Activated CD4-positive, alpha-beta T cell treated with anti-CD3 and anti-CD28 coated beads, Interleukin-2, Interleukin-6, amounts not matched to agents 100 ng/mL and 50 ng/mL, durations not matched to agents 16 hours and 8 hours (primary cell): ENCODE results near the gene KRT71.
"Not testable (repeated sequence)": the region's sequence is repeated elsewhere in the genome, so short reads cannot be mapped to it uniquely, and the experiment has no call there.

Experiments
- DNase-seq: peaks from one replicate; pipeline ENCODE4 v3.0.0-alpha.2; 2020

KRT71 gene

GRCh38 chr12:52519826-52520662, 32.9 kb downstream of the KRT71 start, which contains the start of gene KRT5:
KRT5 (minus strand) TSS chr12:52520394; CDS start chr12:52520296, 98 bp downstream.
- no peak for DNase-seq

- no peak for DNase-seq
Measured at GRCh38 chr12:52519387-52519703, 33.6 kb downstream of the KRT71 start.

GRCh38 chr12:52518574-52519386, 34.2 kb downstream of the KRT71 start:
- no peak for DNase-seq

GRCh38 chr12:52517888-52518287, 35.1 kb downstream of the KRT71 start:
- DNase-seq, result no peak

GRCh38 chr12:52517005-52517835, 35.7 kb downstream of the KRT71 start:
- no peak for DNase-seq

- no peak for DNase-seq
Measured at GRCh38 chr12:52515927-52516831, 36.8 kb downstream of the KRT71 start.

- DNase-seq, result no peak
Measured at GRCh38 chr12:52515319-52515646, 37.7 kb downstream of the KRT71 start.

GRCh38 chr12:52514471-52515318, 38.2 kb downstream of the KRT71 start:
- no peak for DNase-seq

GRCh38 chr12:52513736-52514135, 39.2 kb downstream of the KRT71 start:
- no peak for DNase-seq

- no peak for DNase-seq
Measured at GRCh38 chr12:52508211-52508610, 44.7 kb downstream of the KRT71 start.

- peak; percentile 13 for DNase-seq
Measured at GRCh38 chr12:52506858-52507715, 45.9 kb downstream of the KRT71 start.

GRCh38 chr12:52502877-52503276, 50.1 kb downstream of the KRT71 start:
- DNase-seq, result no peak

- DNase-seq, result no peak
Measured at GRCh38 chr12:52501490-52501889, 51.5 kb downstream of the KRT71 start.

GRCh38 chr12:52500574-52500973, 52.4 kb downstream of the KRT71 start:
- not testable (repeated sequence) for DNase-seq

GRCh38 chr12:52499806-52500560, 53.0 kb downstream of the KRT71 start:
- DNase-seq, result no peak

GRCh38 chr12:52498946-52499345, 54.0 kb downstream of the KRT71 start:
- DNase-seq, result no peak

GRCh38 chr12:52497975-52498374, 55.0 kb downstream of the KRT71 start:
- no peak for DNase-seq

GRCh38 chr12:52496590-52497071, 56.3 kb downstream of the KRT71 start:
- DNase-seq, result no peak

- DNase-seq, result no peak
Measured at GRCh38 chr12:52496054-52496453, 56.9 kb downstream of the KRT71 start.
